ENCODE data around the gene KRT76.

- TF ChIP-seq CTCF (IDR thresholded peaks at IDR 0.05) (no peak), ZFX (IDR thresholded peaks at IDR 0.05; ENCODE audit: borderline replicate concordance) (no peak)
These were observed 40.0 kb upstream of the KRT76 start for GRCh38 chr12:52817003-52817698.
